Spleen (tissue), 7 donors: ENCODE results near the gene SCN9A.

Source experiments
- CTCF ChIP-seq, 11 experiments: fragments of 200-600 bp in 7 of 11; fragments of 450-650 bp in 4 of 11; sonication (generic) in 4 of 11; IDR thresholded peaks in 8 of 11; conservative IDR thresholded peaks in 3 of 11; 1 replicate in 7 of 11; 2 replicates in 4 of 11; pipeline versions ENCODE4 v1.4.0 to v1.8.0; 2016 to 2021; ENCODE audit warnings: antibody characterized with exemption in 11 of 11, inconsistent platforms in 4 of 11, mild to moderate bottlenecking in 1 of 11
- POLR2A ChIP-seq, 3 donors: fragments of 450-650 bp; IDR thresholded peaks; one replicate each; pipeline ENCODE4 v1.5.1; 2017; ENCODE audit warnings: antibody characterized with exemption in 3 of 3, mild to moderate bottlenecking in 1 of 3
- POLR2AphosphoS5 ChIP-seq, 3 donors: sonication (generic); formaldehyde crosslinking; IDR thresholded peaks; one replicate each; pipeline ENCODE4 v1.5.1; 2017; ENCODE audit warnings: antibody characterized with exemption in 3 of 3
- donor health status: DM: no; HTN: no; CAD: no; lungs with moderate emphysema.
- donor health status: DM: no; HTN: no; CAD: no.
- donor health status: DM: no; HTN: no; CAD: no.

GRCh38 chr2:166242309-166242708 lies 133.4 kb downstream of the SCN9A start:
- no peak for TF ChIP-seq CTCF (IDR thresholded peaks at IDR 0.05 in 8 of 11, conservative IDR thresholded peaks at IDR 0.05 in 3 of 11)
- no peak for TF ChIP-seq POLR2A (IDR thresholded peaks at IDR 0.05)
- no peak for TF ChIP-seq POLR2AphosphoS5 (IDR thresholded peaks at IDR 0.05)
